SK-N-SH (cell line): ENCODE results near the gene TBRG4. TPM values are rescaled to one million over a fixed set of nuclear protein-coding genes. Genes with fewer than 3 reads are reported as not detected.

Source experiments
- CTCF ChIA-PET: fragments of 300-600, 350-600 bp; formaldehyde crosslinking; extraction: SDS; loops from one replicate; lab custom pipeline; 2021; lab: Yijun Ruan, JAX
- POLR2A ChIA-PET: fragments of 350-600 bp; sonication (Branson Sonifier 250); formaldehyde crosslinking; extraction: SDS; loops from one replicate; lab custom pipeline; 2020; ENCODE audit warnings: antibody characterized with exemption, inconsistent platforms; lab: Yijun Ruan, JAX
- DNase-seq: peaks from one replicate; pipeline ENCODE4 v3.0.0; 2012
- H2AFZ ChIP-seq: fragments of 200-600 bp; sonication (generic); 2 replicates; pipeline ENCODE4 v1.8.1; 2016; ENCODE audit warnings: antibody characterized with exemption, mild to moderate bottlenecking, low read depth
- H3F3A ChIP-seq: fragments of 200-600 bp; sonication (generic); replicated peaks from 2 replicates; pipeline ENCODE3; 2016; ENCODE audit warnings: antibody characterized with exemption, mild to moderate bottlenecking; ENCODE audit not compliant: insufficient read depth
- H3K27ac ChIP-seq, 2 experiments: fragments of 200-500 bp in 1 of 2; fragments of 200-600 bp in 1 of 2; sonication (Bioruptor generic) in 1 of 2; sonication (generic), shearing (Covaris generic) in 1 of 2; 2 replicates each; pipeline versions ENCODE4 v1.5.1 to v1.6.1; 2014 to 2016; ENCODE audit warnings: low read depth in 2 of 2, inconsistent platforms in 1 of 2, low read length in 1 of 2, mild to moderate bottlenecking in 1 of 2, mixed read lengths in 1 of 2
- H3K27me3 ChIP-seq: fragments of 200-600 bp; sonication (generic), shearing (Covaris generic); 2 replicates; pipeline ENCODE4 v1.6.1; 2016; ENCODE audit warnings: mixed run types; ENCODE audit not compliant: insufficient read depth
- H3K36me3 ChIP-seq, 2 experiments: fragments of 200-500 bp in 1 of 2; fragments of 200-600 bp in 1 of 2; sonication (Bioruptor generic) in 1 of 2; sonication (generic) in 1 of 2; replicated peaks in 1 of 2; 2 replicates each; pipeline versions ENCODE3 to v1.5.1; 2014 to 2016; ENCODE audit warnings: low read length in 1 of 2, mild to moderate bottlenecking in 1 of 2; ENCODE audit not compliant: insufficient read depth in 2 of 2, control insufficient read depth in 1 of 2
- H3K4me1 ChIP-seq, 2 experiments: fragments of 200-500 bp in 1 of 2; fragments of 200-600 bp in 1 of 2; sonication (Bioruptor generic) in 1 of 2; sonication (generic), shearing (Covaris generic) in 1 of 2; 2 replicates each; pipeline versions ENCODE4 v1.5.1 to v1.6.1; 2014 to 2016; ENCODE audit warnings: low read depth in 1 of 2, low read length in 1 of 2, mixed run types in 1 of 2; ENCODE audit not compliant: insufficient read depth in 2 of 2, control insufficient read depth in 1 of 2
- H3K4me2 ChIP-seq: fragments of 200-600 bp; sonication (generic), shearing (Covaris generic); 2 replicates; pipeline ENCODE4 v1.6.1; 2017; ENCODE audit warnings: mixed run types
- H3K4me3 ChIP-seq, 2 experiments: fragments of 200-500 bp in 1 of 2; fragments of 200-600 bp in 1 of 2; sonication (Bioruptor generic) in 1 of 2; sonication (generic), shearing (Covaris generic) in 1 of 2; 2 replicates each; pipeline versions ENCODE4 v1.5.1 to v1.8.1; 2014 to 2016; ENCODE audit warnings: low read depth in 2 of 2, inconsistent platforms in 1 of 2, low read length in 1 of 2, mild to moderate bottlenecking in 1 of 2, mixed read lengths in 1 of 2, moderate library complexity in 1 of 2
- H3K79me2 ChIP-seq: fragments of 200-600 bp; sonication (generic); 2 replicates; pipeline ENCODE4 v1.8.1; 2017; ENCODE audit warnings: mild to moderate bottlenecking; ENCODE audit not compliant: insufficient read depth
- H3K9ac ChIP-seq: fragments of 200-600 bp; sonication (generic); 2 replicates; pipeline ENCODE4 v1.6.1; 2017; ENCODE audit warnings: mixed run types
- H3K9me2 ChIP-seq: fragments of 200-600 bp; sonication (generic); 2 replicates; pipeline ENCODE4 v1.6.1; 2017; ENCODE audit warnings: mixed run types
- H3K9me3 ChIP-seq: fragments of 200-600 bp; sonication (generic); 2 replicates; pipeline ENCODE4 v1.6.1; 2017; ENCODE audit warnings: mixed run types, mild to moderate bottlenecking, moderate library complexity
- H4K20me1 ChIP-seq: fragments of 200-600 bp; sonication (generic); 2 replicates; pipeline ENCODE4 v1.6.1; 2017; ENCODE audit warnings: mild to moderate bottlenecking, mixed run types; ENCODE audit not compliant: insufficient read depth
- EZH2phosphoT487 ChIP-seq: fragments of 200-600 bp; sonication (generic); IDR thresholded peaks from 2 replicates; pipeline ENCODE4 v1.6.1; 2017; ENCODE audit warnings: low read depth, mixed run types, mild to moderate bottlenecking, antibody characterized with exemption, moderate library complexity, borderline replicate concordance
- FOXJ3 ChIP-seq: sonication (generic); formaldehyde crosslinking; IDR thresholded peaks from 2 replicates; pipeline ENCODE4 v1.5.1; 2020; ENCODE audit warnings: mild to moderate bottlenecking, missing genetic modification reagents
- FOXM1 ChIP-seq: IDR thresholded peaks from 2 replicates; pipeline ENCODE4 v1.4.0; 2012; ENCODE audit warnings: low read depth, mild to moderate bottlenecking
- NFIC ChIP-seq: IDR thresholded peaks from 2 replicates; pipeline ENCODE4 v1.4.0; 2012; ENCODE audit warnings: borderline replicate concordance
- SIN3A ChIP-seq: IDR thresholded peaks from 2 replicates; pipeline ENCODE4 v1.6.1; 2012; ENCODE audit warnings: low read depth, mild to moderate bottlenecking, low read length, moderate library complexity, borderline replicate concordance
- TEAD4 ChIP-seq: IDR thresholded peaks from 2 replicates; pipeline ENCODE4 v1.4.0; 2012; ENCODE audit warnings: mild to moderate bottlenecking, borderline replicate concordance; ENCODE audit not compliant: insufficient read depth
- USF1 ChIP-seq: IDR thresholded peaks from 2 replicates; pipeline ENCODE4 v1.4.0; 2012; ENCODE audit warnings: low read depth, borderline replicate concordance
- YY1 ChIP-seq: IDR thresholded peaks from 2 replicates; pipeline ENCODE4 v1.4.0; 2012; ENCODE audit warnings: low read depth, mild to moderate bottlenecking
- WGBS: methylation state at CpG from one replicate; pipeline ENCODE4 v1.1.6; 2017; ENCODE audit warnings: low lambda C conversion rate; 5-methylcytosine and 5-hydroxymethylcytosine counted together
- polyA plus RNA-seq, 3 experiments: library from polyadenylated mRNA; depleted of rRNA; stranded (reverse); fragments of >200 nt; gene quantifications; 2 replicates each; pipeline ENCODE4 v1.2.3, GENCODE V29; 2012

The TBRG4 gene
- polyA plus RNA-seq, 1 of the 3 experiments (the other 2 are of a cell fraction), result 76.2 TPM

DNA sequence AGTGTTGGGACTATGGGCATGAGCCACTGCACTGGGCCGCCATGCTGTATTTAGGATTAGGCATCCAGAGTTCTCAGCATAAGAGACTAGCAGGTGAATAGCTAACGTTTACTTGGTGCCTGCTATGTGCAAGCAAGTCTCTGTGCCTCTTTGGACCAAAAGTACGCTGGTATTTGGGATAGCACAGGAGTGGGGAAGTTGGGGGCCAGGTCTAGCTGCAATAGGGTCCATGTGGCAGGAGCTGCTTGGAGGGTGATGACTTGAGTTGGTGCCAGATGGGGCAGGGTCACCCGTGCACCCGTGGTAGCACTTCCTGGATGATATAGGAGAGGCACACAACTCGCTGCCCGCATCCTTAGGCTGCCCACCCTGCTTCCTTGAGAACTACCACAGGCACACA is 45.1 kb downstream of the TBRG4 start:
- Histone ChIP-seq H3K9ac (no peak overlapping the region), H3K36me3 (peaks cover 36 to 49% of the 10 kb centered on the region in 2 experiments), H3K4me2 (no peak overlapping the region), H3K4me1 (peaks cover 0 to 3% of the 10 kb centered on the region in 2 experiments; a peak in 1 of 4 replicates), H3F3A (no peaks in the 10 kb centered on the region), H3K9me2 (no peaks in the 10 kb centered on the region), H3K27me3 (no peaks in the 10 kb centered on the region), H3K79me2 (peaks cover 46% of the 10 kb centered on the region), H2AFZ (no peak overlapping the region), H3K4me3 (no peak overlapping the region), H3K27ac (no peak overlapping the region), H4K20me1 (peaks cover 21% of the 10 kb centered on the region), H3K9me3 (no peaks in the 10 kb centered on the region)
- TF ChIP-seq TEAD4 (no peak), SIN3A (no peak), FOXJ3 (no peak), EZH2phosphoT487 (no peak), FOXM1 (no peak), USF1 (no peak)
- 91% methylated on average over 7 of the region's 7 CpGs for WGBS
- POLR2A ChIA-PET, result no interaction called here
- CTCF ChIA-PET, result interaction anchor here (0.7 to 1.2 kb wide), 2 partner anchors 93 to 209 kb away, joined by 5 to 6 read pairs; no protein-coding TSS in a partner anchor
- no peak for DNase-seq

- WGBS, result 97% methylated on average over 12 of the region's 12 CpGs
- POLR2A ChIA-PET, result no interaction called here
- no peaks in the 10 kb centered on the region for H3K9me3 ChIP-seq
- H3F3A ChIP-seq, result no peaks in the 10 kb centered on the region
- CTCF ChIA-PET, result interaction anchor here (0.7 to 1.2 kb wide), 2 partner anchors 92 to 208 kb away, joined by 5 to 6 read pairs; no protein-coding TSS in a partner anchor
- no peaks in the 10 kb centered on the region for H3K27me3 ChIP-seq
- peaks cover 32 to 44% of the 10 kb centered on the region in 2 experiments for H3K36me3 ChIP-seq
- no peak overlapping the region for H3K27ac ChIP-seq
- TF ChIP-seq YY1 (no peak), TEAD4 (no peak), SIN3A (no peak), NFIC (no peak)
- no peak overlapping the region for H3K4me3 ChIP-seq
- peaks cover 57% of the 10 kb centered on the region for H3K79me2 ChIP-seq
- DNase-seq, result no peak
- no peaks in the 10 kb centered on the region; a peak in 1 of 4 replicates for H3K4me1 ChIP-seq
- no peak overlapping the region for H2AFZ ChIP-seq
- no peaks in the 10 kb centered on the region for H3K9me2 ChIP-seq
- H4K20me1 ChIP-seq, result peaks cover 32% of the 10 kb centered on the region
- no peak overlapping the region for H3K4me2 ChIP-seq
- H3K9ac ChIP-seq, result no peak overlapping the region
These were observed 46.2 kb downstream of the TBRG4 start for GRCh38 chr7:45065031-45065995.
